Ammon's horn (tissue), 1 donor: Measurements from ENCODE around the gene KDM5C.

Experiments used
- DNase-seq: peaks from one replicate; pipeline ENCODE4 v3.0.0-alpha.2; 2016; ENCODE audit warnings: low spot score

KDM5C gene

GRCh38 chrX:53224860-53225797 lies at the start of gene KDM5C:
Gene KDM5C, minus strand, starts transcription at chrX:53225207. Its CDS starts 318 bp downstream, at chrX:53224889.
- DNase-seq: peak; percentile 88

- DNase-seq: no peak
Observed at GRCh38 chrX:53272808-53273337, 47.9 kb upstream of the KDM5C start.

- DNase-seq: no peak
Observed at GRCh38 chrX:53269536-53270107, 44.6 kb upstream of the KDM5C start.

GRCh38 chrX:53268173-53268572 lies 43.2 kb upstream of the KDM5C start:
- no peak for DNase-seq

GRCh38 chrX:53266914-53267313 lies 41.9 kb upstream of the KDM5C start:
- no peak for DNase-seq

GRCh38 chrX:53265771-53266574 lies 41.0 kb upstream of the KDM5C start:
- no peak for DNase-seq

GRCh38 chrX:53263597-53264094 lies 38.6 kb upstream of the KDM5C start:
- DNase-seq: no peak

- no peak for DNase-seq
Observed at GRCh38 chrX:53262918-53263394, 37.9 kb upstream of the KDM5C start.

GRCh38 chrX:53262189-53262917 lies 37.3 kb upstream of the KDM5C start:
- DNase-seq: no peak

GRCh38 chrX:53261355-53261972 lies 36.5 kb upstream of the KDM5C start:
- peak; percentile 14 for DNase-seq

GRCh38 chrX:53260836-53261235 lies 35.8 kb upstream of the KDM5C start:
- no peak for DNase-seq

GRCh38 chrX:53257670-53258423 lies 32.8 kb upstream of the KDM5C start:
- no peak for DNase-seq

GRCh38 chrX:53257166-53257565 lies 32.2 kb upstream of the KDM5C start:
- no peak for DNase-seq

- no peak for DNase-seq
Observed at GRCh38 chrX:53256446-53257041, 31.5 kb upstream of the KDM5C start.

GRCh38 chrX:53255738-53256191 lies 30.8 kb upstream of the KDM5C start:
- no peak for DNase-seq

GRCh38 chrX:53254570-53255461 lies 29.8 kb upstream of the KDM5C start:
- no peak for DNase-seq

- no peak for DNase-seq
Observed at GRCh38 chrX:53253293-53254020, 28.4 kb upstream of the KDM5C start.

GRCh38 chrX:53251307-53251706 lies 26.3 kb upstream of the KDM5C start:
- no peak for DNase-seq
